Measurements from ENCODE around the gene BTBD2.

The BTBD2 gene

DNA sequence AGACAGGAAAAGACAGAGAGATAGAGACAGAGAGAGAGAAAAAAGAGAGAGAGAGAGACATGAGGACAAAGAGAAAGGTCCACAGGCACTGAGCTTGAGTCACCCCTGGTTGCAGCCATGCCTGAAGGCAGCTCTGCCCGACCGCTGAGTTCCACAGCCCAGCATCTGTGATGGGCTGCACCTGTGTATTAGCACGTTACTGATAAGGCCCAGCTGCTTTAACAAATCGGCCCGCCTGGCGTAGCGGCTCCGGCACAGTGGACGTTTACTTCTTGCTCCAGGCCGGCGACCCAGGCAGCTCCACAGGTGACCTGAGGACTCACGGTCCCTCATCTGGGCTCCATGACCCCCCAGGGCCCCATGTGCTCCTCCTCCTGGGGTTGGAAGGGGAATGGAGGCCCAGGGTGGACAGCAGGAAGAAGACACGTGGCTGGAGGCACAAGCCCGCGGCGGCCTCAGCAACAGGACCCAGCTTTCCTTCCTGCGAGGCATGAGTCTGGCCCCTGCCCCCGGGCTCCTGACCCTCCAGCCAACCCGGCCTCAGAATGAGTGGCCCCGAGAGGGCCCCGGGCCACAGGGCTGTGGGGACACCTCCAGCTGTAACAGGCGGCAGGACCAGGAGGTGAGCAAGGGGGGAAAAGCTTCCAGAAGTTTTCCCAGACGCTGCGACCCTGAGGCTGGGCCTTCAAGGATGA is 78.5 kb downstream of the BTBD2 start:
- DNase-seq: no peak

DNA sequence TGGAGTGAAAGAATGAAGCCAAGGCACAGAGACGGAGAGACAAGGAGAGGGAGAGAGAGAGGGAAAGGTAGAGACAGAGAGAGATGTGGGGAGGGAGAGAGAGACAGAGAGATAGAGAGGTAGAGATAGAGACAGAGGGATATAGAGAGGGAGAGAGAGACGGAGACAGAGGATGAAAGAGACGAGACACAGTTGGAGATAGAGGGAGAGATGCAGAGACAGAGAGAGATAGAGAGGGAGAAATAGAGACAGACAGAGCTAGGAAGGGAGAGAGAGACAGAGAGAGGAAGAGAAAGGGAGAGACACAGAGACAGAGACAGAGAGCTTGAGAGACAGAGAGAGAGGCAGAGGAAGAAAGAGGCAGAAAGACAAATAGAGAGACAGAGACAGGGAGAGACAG is 79.1 kb downstream of the BTBD2 start:
- DNase-seq: no peak

DNA sequence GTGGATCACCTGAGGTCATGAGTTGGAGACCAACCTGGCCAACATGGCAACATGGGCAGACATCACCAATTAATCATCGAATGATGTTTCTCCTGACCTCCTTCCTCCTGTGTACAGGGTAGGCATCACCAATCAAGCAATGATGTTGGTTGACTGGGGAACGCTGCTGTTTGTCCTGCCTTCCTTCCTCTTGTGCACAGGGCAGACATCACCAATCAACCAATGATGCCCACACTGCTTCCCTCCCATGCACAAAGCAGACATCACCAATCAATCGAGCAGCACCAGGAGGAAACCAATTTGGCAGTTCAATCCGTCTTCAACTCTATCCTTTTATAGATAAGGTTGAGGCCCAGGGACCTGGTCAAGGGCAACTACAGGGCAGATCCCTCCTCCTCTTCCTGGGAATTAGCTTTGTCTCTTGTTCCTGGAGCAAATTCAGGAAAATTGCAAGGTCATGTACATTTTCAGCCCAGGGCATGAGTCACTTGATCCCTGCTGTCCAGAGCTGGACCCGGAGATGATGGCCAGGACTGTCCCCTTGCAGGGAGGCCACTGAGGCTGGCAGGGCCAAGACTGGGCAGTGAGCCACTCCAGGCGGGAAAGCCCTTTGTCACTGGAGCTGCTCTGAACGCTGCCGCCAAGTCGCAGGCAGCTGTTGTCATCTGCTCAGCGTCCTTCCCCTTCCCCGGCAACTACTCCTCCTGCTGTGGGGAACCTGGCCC is 79.9 kb downstream of the BTBD2 start:
- DNase-seq: peak; percentile 78
